Measurements from ENCODE around the gene GDPD5. TPM values are rescaled to one million over a fixed set of nuclear protein-coding genes. Genes with fewer than 3 reads are reported as not detected.

Gene GDPD5
- total and polyA plus RNA-seq, 2 donors (not counting 1 experiment from before 2014, with no cell fraction given): 2.5 to 3.1 TPM

GRCh38 chr11:75481223-75481921, 44.4 kb downstream of the GDPD5 start:
- no peaks in the 10 kb centered on the region for H3K79me2 ChIP-seq (ENCODE audit: control insufficient read depth, insufficient read depth, low read length)
- H3K36me3 ChIP-seq (ENCODE audit: control insufficient read depth, insufficient read depth, low read length): no peaks in the 10 kb centered on the region
- no peak overlapping the region for H3K9ac ChIP-seq (ENCODE audit: insufficient read depth, low read length)
- no peaks in the 10 kb centered on the region for H3K9me3 ChIP-seq (ENCODE audit: control insufficient read depth, insufficient read depth, low read depth, low read length)
- H2AFZ ChIP-seq (ENCODE audit: low read length): no peak overlapping the region
- no peak for DNase-seq (ENCODE audit: low read depth in 2 of 2)
- TF ChIP-seq CTCF (conservative IDR thresholded peaks at IDR 0.05 in 1 of 2, IDR thresholded peaks at IDR 0.05 in 1 of 2; ENCODE audit: low read depth in 1 of 2, low read length in 2 of 2): no peak
- no peak for TF ChIP-seq EZH2 (IDR thresholded peaks at IDR 0.05; ENCODE audit: low read length, missing control alignments)
- H3K4me1 ChIP-seq (ENCODE audit: control insufficient read depth, extremely low read depth, insufficient read depth, low read length): no peaks in the 10 kb centered on the region
- H3K4me2 ChIP-seq (ENCODE audit: extremely low read depth, insufficient read depth, low read length): no peak overlapping the region
- H3K27me3 ChIP-seq (ENCODE audit: control insufficient read depth, insufficient read depth, low read length): peaks cover 2% of the 10 kb centered on the region
- H3K4me3 ChIP-seq (replicated peaks in 1 of 4; ENCODE audit: control extremely low read depth in 1 of 4, insufficient read depth in 1 of 4, low read depth in 3 of 4, low read length in 4 of 4): no peak overlapping the region
- H3K27ac ChIP-seq (ENCODE audit: insufficient read depth, low read length): no peak overlapping the region
- H4K20me1 ChIP-seq (ENCODE audit: control insufficient read depth, extremely low read depth, insufficient read depth, low read length): no peaks in the 10 kb centered on the region

GRCh38 chr11:75480185-75481175, 45.3 kb downstream of the GDPD5 start:
- no peak overlapping the region for H3K4me2 ChIP-seq (ENCODE audit: extremely low read depth, insufficient read depth, low read length)
- no peaks in the 10 kb centered on the region for H3K36me3 ChIP-seq (ENCODE audit: control insufficient read depth, insufficient read depth, low read length)
- TF ChIP-seq CTCF (conservative IDR thresholded peaks at IDR 0.05 in 1 of 2, IDR thresholded peaks at IDR 0.05 in 1 of 2; ENCODE audit: low read depth in 1 of 2, low read length in 2 of 2) (no peak), EZH2 (IDR thresholded peaks at IDR 0.05; ENCODE audit: low read length, missing control alignments) (no peak)
- H3K79me2 ChIP-seq (ENCODE audit: control insufficient read depth, insufficient read depth, low read length): no peaks in the 10 kb centered on the region
- H3K4me1 ChIP-seq (ENCODE audit: control insufficient read depth, extremely low read depth, insufficient read depth, low read length): peaks cover 7% of the 10 kb centered on the region
- H3K27ac ChIP-seq (ENCODE audit: insufficient read depth, low read length): no peak overlapping the region
- no peak overlapping the region for H3K9ac ChIP-seq (ENCODE audit: insufficient read depth, low read length)
- H4K20me1 ChIP-seq (ENCODE audit: control insufficient read depth, extremely low read depth, insufficient read depth, low read length): no peaks in the 10 kb centered on the region
- no peak for DNase-seq (ENCODE audit: low read depth in 2 of 2)
- H2AFZ ChIP-seq (ENCODE audit: low read length): no peak overlapping the region
- no peaks in the 10 kb centered on the region for H3K27me3 ChIP-seq (ENCODE audit: control insufficient read depth, insufficient read depth, low read length)
- H3K4me3 ChIP-seq (replicated peaks in 1 of 4; ENCODE audit: control extremely low read depth in 1 of 4, insufficient read depth in 1 of 4, low read depth in 3 of 4, low read length in 4 of 4): no peak overlapping the region
- H3K9me3 ChIP-seq (ENCODE audit: control insufficient read depth, insufficient read depth, low read depth, low read length): no peaks in the 10 kb centered on the region

GRCh38 chr11:75479597-75480145, 46.1 kb downstream of the GDPD5 start:
- Histone ChIP-seq H3K4me3 (replicated peaks in 1 of 4; ENCODE audit: control extremely low read depth in 1 of 4, insufficient read depth in 1 of 4, low read depth in 3 of 4, low read length in 4 of 4) (no peak overlapping the region), H3K4me1 (ENCODE audit: control insufficient read depth, extremely low read depth, insufficient read depth, low read length) (peaks cover 12% of the 10 kb centered on the region), H3K79me2 (ENCODE audit: control insufficient read depth, insufficient read depth, low read length) (no peaks in the 10 kb centered on the region), H3K9me3 (ENCODE audit: control insufficient read depth, insufficient read depth, low read depth, low read length) (no peaks in the 10 kb centered on the region), H4K20me1 (ENCODE audit: control insufficient read depth, extremely low read depth, insufficient read depth, low read length) (no peaks in the 10 kb centered on the region), H3K9ac (ENCODE audit: insufficient read depth, low read length) (no peak overlapping the region), H3K4me2 (ENCODE audit: extremely low read depth, insufficient read depth, low read length) (no peak overlapping the region), H2AFZ (ENCODE audit: low read length) (no peak overlapping the region), H3K27ac (ENCODE audit: insufficient read depth, low read length) (no peak overlapping the region), H3K36me3 (ENCODE audit: control insufficient read depth, insufficient read depth, low read length) (no peaks in the 10 kb centered on the region), H3K27me3 (ENCODE audit: control insufficient read depth, insufficient read depth, low read length) (no peaks in the 10 kb centered on the region)
- no peak for DNase-seq (ENCODE audit: low read depth in 2 of 2)
- TF ChIP-seq CTCF (conservative IDR thresholded peaks at IDR 0.05 in 1 of 2, IDR thresholded peaks at IDR 0.05 in 1 of 2; ENCODE audit: low read depth in 1 of 2, low read length in 2 of 2) (no peak), EZH2 (IDR thresholded peaks at IDR 0.05; ENCODE audit: low read length, missing control alignments) (no peak)

Measured in fibroblast of lung (primary cell).